Activated T-cell treated with anti-CD3 and anti-CD28 coated beads, Interleukin-2, amount 50 U/mL, for 4 hours (primary cell): ENCODE measurements around the gene NATD1. TPM values are rescaled to one million over a fixed set of nuclear protein-coding genes. Genes with fewer than 3 reads are reported as not detected.

ENCODE experiments used
- ATAC-seq, 2 donors: fragments of 200-7000 bp; cut with Tn5 transposase; one replicate each; pipeline ENCODE4 v1.10.0; 2021
- DNase-seq: peaks from one replicate; pipeline ENCODE4 v3.0.0-alpha.2; 2020
- H3K27me3 Mint-ChIP-seq: one replicate; pipeline ENCODE4 v1.8.0; 2021; ENCODE audit warnings: low read depth, mixed read lengths
- H3K36me3 Mint-ChIP-seq: one replicate; pipeline ENCODE4 v1.8.0; 2022; ENCODE audit warnings: mixed read lengths; ENCODE audit not compliant: insufficient read depth
- H3K4me1 Mint-ChIP-seq: one replicate; pipeline ENCODE4 v1.8.0; 2021; ENCODE audit warnings: low read depth, mixed read lengths
- H3K4me3 Mint-ChIP-seq: one replicate; pipeline ENCODE4 v1.8.0; 2021; ENCODE audit warnings: mild to moderate bottlenecking, moderate library complexity, mixed read lengths
- H3K9me3 Mint-ChIP-seq: one replicate; pipeline ENCODE4 v1.8.0; 2021; ENCODE audit warnings: mixed read lengths
- total RNA-seq, 3 donors: library from RNA; stranded (reverse); gene quantifications; one replicate each; pipeline ENCODE4 v1.2.1, GENCODE V29; 2021

The NATD1 gene, protein sequence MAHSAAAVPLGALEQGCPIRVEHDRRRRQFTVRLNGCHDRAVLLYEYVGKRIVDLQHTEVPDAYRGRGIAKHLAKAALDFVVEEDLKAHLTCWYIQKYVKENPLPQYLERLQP
- total RNA-seq, result under 1 TPM; 0.73 to 0.98 (median 0.90) TPM

GRCh38 chr17:21252796-21253645 is at the start of gene NATD1:
NATD1 (minus strand) TSS chr17:21253410; CDS start chr17:21253264, 146 bp downstream.
- Mint-ChIP-seq H3K27me3 (no peaks in the 10 kb centered on the region), H3K4me1 (peaks cover 37% of the 10 kb centered on the region), H3K9me3 (no peaks in the 10 kb centered on the region), H3K36me3 (no peaks in the 10 kb centered on the region), H3K4me3 (peak within 1 kb of the TSS; percentile 87)
- ATAC-seq (peak; percentile 87), DNase-seq (peak; percentile 67)

DNA sequence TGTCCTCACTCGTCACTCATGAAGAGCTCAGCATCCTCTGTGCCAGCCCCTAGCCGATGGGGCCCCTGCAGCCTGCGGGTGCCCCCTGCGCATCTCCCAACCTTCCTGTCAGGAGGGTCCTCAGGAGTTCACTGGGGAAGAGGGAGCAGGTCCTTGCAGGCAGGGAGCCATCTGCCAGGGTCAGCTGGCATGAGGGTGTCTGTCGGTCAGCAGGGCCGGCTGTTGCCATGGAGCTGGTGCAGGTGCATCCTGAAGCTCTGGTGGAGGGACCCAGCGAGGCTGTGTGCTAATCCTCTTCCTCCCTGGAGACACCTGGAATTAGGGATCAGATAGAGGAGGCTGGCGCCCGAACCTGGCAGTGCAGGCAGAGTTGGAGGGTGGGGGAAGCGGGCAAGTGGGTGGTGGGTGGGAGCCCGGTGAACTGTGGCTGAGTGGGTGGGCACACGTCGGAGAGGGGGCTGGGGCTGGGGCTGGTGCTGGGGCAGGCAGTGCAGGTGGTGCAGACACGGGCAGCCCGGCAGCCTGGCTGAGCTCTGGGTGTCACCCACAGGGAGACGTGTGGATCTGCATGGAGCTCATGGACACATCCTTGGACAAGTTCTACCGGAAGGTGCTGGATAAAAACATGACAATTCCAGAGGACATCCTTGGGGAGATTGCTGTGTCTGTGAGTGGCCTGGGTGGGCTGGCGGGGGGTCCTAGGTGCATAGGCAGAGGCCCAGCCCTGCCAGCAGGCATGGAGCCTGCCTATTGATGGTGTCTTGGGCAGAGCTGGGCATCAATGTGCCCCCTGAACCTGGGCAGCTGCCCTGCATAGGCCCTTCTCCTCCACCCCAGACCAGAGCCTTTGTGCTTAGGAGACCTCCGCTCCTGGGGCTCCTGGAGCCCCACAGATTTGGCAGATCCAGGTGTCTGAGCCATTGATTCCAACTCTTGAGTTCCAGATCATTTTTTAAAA is 48.7 kb upstream of the NATD1 start:
- Mint-ChIP-seq H3K36me3 (peaks cover 21% of the 10 kb centered on the region), H3K9me3 (peaks cover 3% of the 10 kb centered on the region), H3K4me3 (no peak overlapping the region), H3K27me3 (no peaks in the 10 kb centered on the region), H3K4me1 (no peaks in the 10 kb centered on the region)
- ATAC-seq (no peak), DNase-seq (no peak)

- Mint-ChIP-seq H3K36me3 (peaks cover 17% of the 10 kb centered on the region), H3K4me1 (no peaks in the 10 kb centered on the region), H3K27me3 (no peaks in the 10 kb centered on the region), H3K4me3 (no peak overlapping the region), H3K9me3 (peaks cover 3% of the 10 kb centered on the region)
- DNase-seq (no peak), ATAC-seq (no peak)
Observed at GRCh38 chr17:21300601-21301571, 47.7 kb upstream of the NATD1 start.

GRCh38 chr17:21299981-21300600 is 46.9 kb upstream of the NATD1 start:
- Mint-ChIP-seq H3K9me3 (peaks cover 3% of the 10 kb centered on the region), H3K27me3 (no peaks in the 10 kb centered on the region), H3K4me1 (peaks cover 3% of the 10 kb centered on the region), H3K4me3 (no peak overlapping the region), H3K36me3 (peaks cover 13% of the 10 kb centered on the region)
- no peak for DNase-seq
- ATAC-seq, result no peak

DNA sequence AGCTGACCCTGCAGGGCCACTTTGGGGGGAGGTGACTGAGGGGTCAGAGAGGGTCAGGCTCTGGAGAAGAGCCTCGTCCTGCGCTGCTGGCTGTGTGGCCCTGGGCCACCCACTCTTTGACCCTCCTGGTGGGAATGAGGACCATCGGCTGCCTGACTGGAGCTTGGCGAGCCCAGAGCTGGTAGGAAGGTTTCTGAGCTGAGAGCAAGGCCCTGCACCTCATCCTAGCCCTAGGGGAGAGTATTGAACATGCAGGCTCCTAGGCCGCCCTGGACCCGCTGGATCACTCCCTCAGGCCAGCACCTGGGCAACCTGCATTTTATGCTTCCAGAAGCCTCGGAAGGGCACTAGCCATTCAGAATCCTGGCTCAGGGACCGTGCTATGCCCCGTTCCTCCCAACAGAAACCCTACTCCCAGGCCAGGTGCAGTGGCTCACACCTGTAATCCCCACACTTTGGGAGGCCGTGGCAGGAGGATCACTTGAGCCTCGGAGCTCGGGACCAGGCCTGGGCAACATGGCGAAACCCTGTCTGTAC is 45.8 kb upstream of the NATD1 start:
- ATAC-seq (no peak), DNase-seq (no peak)
- H3K36me3 Mint-ChIP-seq, result peaks cover 19% of the 10 kb centered on the region
- H3K4me3 Mint-ChIP-seq, result no peak overlapping the region
- H3K9me3 Mint-ChIP-seq, result peaks cover 6% of the 10 kb centered on the region
- peaks cover 12% of the 10 kb centered on the region for H3K4me1 Mint-ChIP-seq
- no peaks in the 10 kb centered on the region for H3K27me3 Mint-ChIP-seq

DNA sequence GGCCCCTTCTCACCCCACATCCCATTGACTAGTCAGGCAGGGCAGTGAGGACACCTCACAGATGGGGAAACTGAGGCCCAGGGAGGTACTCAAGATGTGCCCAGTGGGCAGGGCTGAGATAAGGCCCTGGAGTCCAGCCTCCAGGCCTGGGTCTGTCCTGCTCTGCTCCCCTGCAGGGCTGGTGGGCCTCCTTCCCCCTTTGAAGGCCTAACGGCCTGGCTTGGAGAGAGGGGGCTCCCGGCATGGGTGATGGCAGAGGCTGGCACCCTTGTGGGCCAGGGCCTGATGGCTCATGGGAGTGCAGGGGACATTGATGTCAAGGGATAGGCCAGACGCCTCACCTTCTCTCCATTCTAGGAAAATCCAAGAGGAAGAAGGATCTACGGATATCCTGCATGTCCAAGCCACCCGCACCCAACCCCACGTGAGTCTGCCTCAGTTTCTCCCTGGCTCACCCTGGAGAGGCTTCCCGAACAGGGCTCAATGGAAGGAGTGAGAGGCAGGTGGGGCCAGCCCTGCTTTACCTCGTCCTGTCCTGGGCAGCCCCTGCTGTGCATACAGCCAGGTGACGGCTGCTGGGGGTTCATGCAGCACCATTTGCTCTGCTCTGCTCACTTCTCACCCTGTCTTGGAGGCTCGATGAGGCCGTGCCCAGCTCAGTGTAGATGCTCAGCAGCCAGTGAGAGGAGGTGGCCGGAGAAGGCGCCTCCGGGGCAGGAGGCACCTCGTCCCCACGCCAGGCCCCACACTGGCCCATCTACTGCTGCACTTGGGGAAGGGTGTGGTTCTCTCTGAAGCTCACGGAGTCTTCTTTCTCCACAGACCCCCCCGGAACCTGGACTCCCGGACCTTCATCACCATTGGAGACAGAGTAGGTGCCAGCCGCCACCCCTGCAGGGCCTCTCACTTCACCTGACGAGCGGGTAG is 45.1 kb upstream of the NATD1 start:
- H3K27me3 Mint-ChIP-seq, result no peaks in the 10 kb centered on the region
- no peak for ATAC-seq
- no peak overlapping the region for H3K4me3 Mint-ChIP-seq

GRCh38 chr17:21297597-21297996 is 44.4 kb upstream of the NATD1 start:
- Mint-ChIP-seq H3K4me1 (peaks cover 13% of the 10 kb centered on the region), H3K27me3 (no peaks in the 10 kb centered on the region), H3K9me3 (peaks cover 6% of the 10 kb centered on the region), H3K36me3 (peaks cover 16% of the 10 kb centered on the region), H3K4me3 (no peak overlapping the region)
- ATAC-seq, result no peak
- no peak for DNase-seq

More for the DNA sequence above, 45.1 kb upstream of the NATD1 start:
- H3K36me3 Mint-ChIP-seq, result peaks cover 16% of the 10 kb centered on the region
- DNase-seq, result no peak
- peaks cover 13% of the 10 kb centered on the region for H3K4me1 Mint-ChIP-seq
- peaks cover 6% of the 10 kb centered on the region for H3K9me3 Mint-ChIP-seq

GRCh38 chr17:21297026-21297520 is 43.9 kb upstream of the NATD1 start:
- no peak for ATAC-seq
- peaks cover 6% of the 10 kb centered on the region for H3K9me3 Mint-ChIP-seq

GRCh38 chr17:21296097-21297025 is 43.2 kb upstream of the NATD1 start:
- no peak for ATAC-seq
- Mint-ChIP-seq H3K9me3 (peaks cover 6% of the 10 kb centered on the region), H3K4me1 (peaks cover 19% of the 10 kb centered on the region), H3K27me3 (peaks cover 3% of the 10 kb centered on the region), H3K36me3 (peaks cover 18% of the 10 kb centered on the region), H3K4me3 (no peak overlapping the region)
- no peak for DNase-seq

More at GRCh38 chr17:21297026-21297520, 43.9 kb upstream of the NATD1 start:
- Mint-ChIP-seq H3K4me3 (no peak overlapping the region), H3K27me3 (no peaks in the 10 kb centered on the region), H3K4me1 (peaks cover 15% of the 10 kb centered on the region), H3K36me3 (peaks cover 16% of the 10 kb centered on the region)
- no peak for DNase-seq

DNA sequence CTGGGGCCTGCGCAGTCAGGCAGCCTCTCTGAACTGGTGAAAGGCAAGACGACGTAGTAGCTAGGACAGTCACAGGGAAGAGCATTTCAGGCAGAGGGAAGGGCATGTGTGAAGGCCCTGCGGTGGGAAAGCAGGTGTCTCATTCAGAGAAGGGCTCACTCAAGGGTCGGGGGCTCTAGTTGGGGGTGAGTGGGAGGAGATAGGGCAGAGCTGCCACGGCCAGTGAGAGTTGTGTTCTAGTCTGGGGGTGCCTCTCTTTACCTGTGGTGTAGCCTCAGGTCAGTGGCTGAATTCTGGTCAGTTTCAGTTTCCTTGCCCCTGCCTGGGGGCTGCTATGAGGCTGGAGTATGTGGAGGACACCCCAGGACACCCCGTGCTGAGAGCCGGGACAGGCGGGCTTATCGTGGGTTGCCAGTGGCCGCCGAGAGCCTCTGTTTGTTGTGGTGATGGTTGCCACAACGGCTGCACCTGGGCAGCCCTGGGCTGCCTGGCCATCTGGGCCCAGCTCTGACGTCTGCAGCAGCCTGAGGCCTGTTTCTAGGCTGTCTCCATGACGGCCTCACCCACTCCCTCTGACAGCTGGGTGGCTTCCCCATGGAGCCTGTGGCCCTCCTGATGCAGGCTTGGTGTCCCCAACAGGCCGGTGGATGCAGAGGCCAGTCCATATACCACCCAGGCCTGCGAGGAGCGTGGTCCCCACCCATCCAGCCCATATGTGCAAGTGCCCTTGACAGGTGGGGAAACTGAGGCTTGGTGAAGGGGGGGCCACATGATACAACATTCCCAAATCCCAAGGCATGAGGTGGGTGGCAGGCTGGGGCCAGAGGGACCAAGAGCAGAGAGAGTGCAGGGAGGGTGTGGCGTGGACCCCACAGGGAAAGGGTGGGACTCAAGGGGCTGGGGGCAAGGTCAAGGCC is 42.1 kb upstream of the NATD1 start:
- DNase-seq, result no peak
- Mint-ChIP-seq H3K27me3 (peaks cover 5% of the 10 kb centered on the region), H3K4me1 (peaks cover 26% of the 10 kb centered on the region), H3K4me3 (no peak overlapping the region), H3K36me3 (peaks cover 14% of the 10 kb centered on the region), H3K9me3 (peaks cover 6% of the 10 kb centered on the region)
- no peak for ATAC-seq
